GM19438 (cell line): ENCODE results near the gene CNPPD1.

Source experiments
- ATAC-seq: cut with Tn5 transposase; IDR thresholded peaks from one replicate; pipeline ENCODE4 v1.9.1; 2021; ENCODE audit warnings: low read depth; ENCODE audit not compliant: unreplicated experiment

The CNPPD1 gene

GRCh38 chr2:219124381-219125110 is 52.2 kb downstream of the CNPPD1 start:
- ATAC-seq, result no peak

DNA sequence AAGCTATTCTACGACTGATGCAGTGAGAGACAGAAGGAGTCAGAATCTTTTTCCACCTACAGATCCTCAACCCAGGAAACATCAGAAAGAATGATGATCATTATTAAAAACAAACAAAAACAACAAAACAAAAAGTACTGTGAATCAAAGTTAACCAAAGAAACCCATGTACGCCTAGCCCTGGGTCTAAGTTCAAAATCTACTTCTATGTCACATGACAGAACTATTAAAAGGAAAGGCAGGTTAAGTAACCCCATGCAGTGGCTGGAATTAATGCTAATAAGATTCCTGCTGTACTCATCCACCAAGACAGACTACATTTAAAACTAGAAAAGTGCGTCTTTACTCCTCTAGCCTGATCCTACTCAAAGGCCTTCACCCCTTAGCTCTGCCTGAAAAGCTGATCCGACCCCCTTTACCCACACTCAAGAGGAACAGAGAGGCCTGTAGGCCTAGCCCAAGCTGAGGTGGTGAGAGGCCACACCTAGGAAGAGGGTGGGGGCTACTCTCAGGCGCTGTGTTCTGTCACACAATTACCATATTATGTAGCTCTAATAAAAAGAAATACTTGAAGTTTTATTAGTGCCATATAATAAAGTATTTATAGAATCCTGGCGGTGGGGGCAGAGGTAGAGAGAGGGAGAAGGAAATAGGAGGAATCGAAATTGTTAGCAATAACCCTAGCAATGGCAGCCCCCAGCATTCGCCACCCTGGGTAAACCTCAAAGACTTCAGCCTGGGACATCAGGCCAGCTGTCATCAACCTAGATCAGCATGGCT is 53.2 kb downstream of the CNPPD1 start:
- no peak for ATAC-seq

GRCh38 chr2:219122202-219122980 is 54.3 kb downstream of the CNPPD1 start:
- no peak for ATAC-seq
